22Rv1 (cell line): Measurements from ENCODE around the gene PRH1.
A peak's percentile ranks its signal among the peaks of the same experiment; 100 is the strongest.

ENCODE experiments used
- ZFX ChIP-seq: fragments of 450-650 bp; IDR thresholded peaks from 2 replicates; pipeline ENCODE4 v1.6.1; 2017; ENCODE audit warnings: antibody characterized with exemption, borderline replicate concordance
- TF ChIP-seq, protein P1 (sequence below): fragments of 450-650 bp; IDR thresholded peaks from 2 replicates; pipeline ENCODE4 v1.5.1; 2017; ENCODE audit warnings: mild to moderate bottlenecking

DNA sequence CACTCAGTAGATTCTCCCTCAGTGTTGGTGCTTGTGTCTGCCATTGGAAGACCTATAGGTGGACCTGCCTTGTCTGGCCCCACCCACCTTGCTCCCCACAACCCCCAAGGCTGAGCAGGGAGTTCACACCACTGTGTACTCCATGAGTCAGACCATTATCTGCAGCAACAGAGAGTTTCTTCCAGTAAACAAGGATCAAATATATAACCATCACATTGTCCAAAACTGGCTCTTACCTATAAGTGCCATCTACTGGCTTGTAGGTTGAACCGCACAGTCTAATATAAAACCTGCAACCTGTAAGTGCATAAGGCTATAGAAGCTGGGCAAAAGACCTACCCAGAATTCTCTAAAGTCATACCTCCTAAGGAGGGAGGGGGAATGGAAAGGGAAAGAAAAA lies 17.4 kb upstream of the PRH1 start:
- TF ChIP-seq, protein P1, sequence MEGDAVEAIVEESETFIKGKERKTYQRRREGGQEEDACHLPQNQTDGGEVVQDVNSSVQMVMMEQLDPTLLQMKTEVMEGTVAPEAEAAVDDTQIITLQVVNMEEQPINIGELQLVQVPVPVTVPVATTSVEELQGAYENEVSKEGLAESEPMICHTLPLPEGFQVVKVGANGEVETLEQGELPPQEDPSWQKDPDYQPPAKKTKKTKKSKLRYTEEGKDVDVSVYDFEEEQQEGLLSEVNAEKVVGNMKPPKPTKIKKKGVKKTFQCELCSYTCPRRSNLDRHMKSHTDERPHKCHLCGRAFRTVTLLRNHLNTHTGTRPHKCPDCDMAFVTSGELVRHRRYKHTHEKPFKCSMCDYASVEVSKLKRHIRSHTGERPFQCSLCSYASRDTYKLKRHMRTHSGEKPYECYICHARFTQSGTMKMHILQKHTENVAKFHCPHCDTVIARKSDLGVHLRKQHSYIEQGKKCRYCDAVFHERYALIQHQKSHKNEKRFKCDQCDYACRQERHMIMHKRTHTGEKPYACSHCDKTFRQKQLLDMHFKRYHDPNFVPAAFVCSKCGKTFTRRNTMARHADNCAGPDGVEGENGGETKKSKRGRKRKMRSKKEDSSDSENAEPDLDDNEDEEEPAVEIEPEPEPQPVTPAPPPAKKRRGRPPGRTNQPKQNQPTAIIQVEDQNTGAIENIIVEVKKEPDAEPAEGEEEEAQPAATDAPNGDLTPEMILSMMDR: peak; percentile 63
- no peak for TF ChIP-seq ZFX
